ENCODE results near the gene AUNIP. TPM values are rescaled to one million over a fixed set of nuclear protein-coding genes. Genes with fewer than 3 reads are reported as not detected.

Gene AUNIP
- total RNA-seq, 1 experiment from 2014 or later: 17.6 TPM

DNA sequence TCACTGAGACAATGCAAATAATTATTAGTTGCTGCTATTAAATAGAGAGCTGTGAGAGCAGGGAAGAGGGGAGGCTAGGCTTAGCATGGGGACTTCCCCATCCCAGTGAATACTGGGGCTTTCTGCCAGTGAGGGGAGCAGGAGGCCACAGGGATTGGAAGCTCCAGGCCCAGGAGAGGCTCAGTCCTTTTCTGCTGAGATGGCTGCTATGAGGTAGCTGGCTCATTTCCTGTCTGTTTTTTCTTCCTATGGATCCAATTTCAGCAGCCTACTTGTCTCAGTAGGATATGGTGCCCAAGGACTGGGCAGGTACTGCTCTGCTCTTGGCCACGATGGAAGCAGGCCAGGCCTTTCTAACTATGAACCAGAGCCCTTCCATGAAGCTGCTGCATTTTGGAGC is 37.0 kb upstream of the AUNIP start:
- no peak overlapping the region for H3K9ac ChIP-seq (ENCODE audit: low read length)
- peaks cover 24% of the 10 kb centered on the region for H3K36me3 ChIP-seq (ENCODE audit: low read depth, low read length)
- no peak overlapping the region for H3K27ac ChIP-seq (ENCODE audit: low read length)

DNA sequence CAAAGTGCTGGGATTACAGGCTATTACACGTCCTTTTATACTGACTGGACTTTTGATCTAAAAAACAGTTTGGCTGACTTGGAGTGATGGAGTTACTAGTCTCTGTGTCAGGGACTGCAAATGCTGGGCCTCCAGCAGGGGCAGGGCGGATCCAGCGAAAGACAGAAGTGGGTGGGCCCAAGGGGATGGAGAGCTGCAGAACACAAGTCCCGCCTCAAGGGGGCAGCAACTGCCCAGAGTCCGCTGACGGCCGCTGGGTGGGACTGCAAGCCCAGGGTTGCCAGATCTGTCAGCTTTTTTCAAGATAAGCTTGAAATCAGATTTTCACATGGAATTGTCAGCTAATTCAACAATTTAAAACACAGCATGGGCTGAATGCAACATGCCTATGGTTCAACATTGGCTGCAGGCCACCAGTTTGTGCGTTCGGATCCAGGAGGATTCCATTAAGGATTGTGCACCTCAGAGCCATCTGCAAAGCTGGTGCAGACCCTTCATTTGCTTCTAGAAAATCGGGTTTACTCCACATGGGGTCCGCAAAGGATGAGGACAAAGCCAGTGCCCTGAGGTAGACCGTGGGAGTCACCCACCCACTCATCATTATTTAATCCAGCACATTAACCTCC is 36.2 kb upstream of the AUNIP start:
- Histone ChIP-seq H3K36me3 (ENCODE audit: low read depth, low read length) (peaks cover 16% of the 10 kb centered on the region), H3K79me2 (ENCODE audit: low read length) (no peaks in the 10 kb centered on the region), H3K4me2 (ENCODE audit: low read length) (no peak overlapping the region), H3K27me3 (ENCODE audit: low read length) (no peaks in the 10 kb centered on the region), H3K4me1 (ENCODE audit: insufficient read depth, low read length) (peaks cover 39% of the 10 kb centered on the region), H3K27ac (ENCODE audit: low read length) (no peak overlapping the region), H3K4me3 (ENCODE audit: low read length) (no peak overlapping the region), H2AFZ (ENCODE audit: low read length) (no peak overlapping the region), H3K9ac (ENCODE audit: low read length) (no peak overlapping the region), H3K9me3 (ENCODE audit: low read length) (no peaks in the 10 kb centered on the region), H4K20me1 (ENCODE audit: low read length) (no peaks in the 10 kb centered on the region), H3F3A (ENCODE audit: low read length, unreplicated experiment) (no peaks in the 10 kb centered on the region), H3K9me2 (replicated peaks; ENCODE audit: low read length) (no peaks in the 10 kb centered on the region)
- intact Hi-C loops (cut with micrococcal nuclease): loop anchor here (1.0 to 10.0 kb wide), 3 partner anchors 58 to 199 kb away; partner anchors contain the start of gene PAFAH2
- DNase-seq (peak; percentile 92), ATAC-seq (peak; percentile 76)
- POLR2A ChIA-PET (ENCODE audit: unreplicated experiment): interaction anchor here (0.5 to 1.4 kb wide), 3 partner anchors 11 to 102 kb away, joined by 4 to 12 read pairs (median 4); partner anchors contain the start of gene PAFAH2
- no peak for TF ChIP-seq EZH2phosphoT487 (IDR thresholded peaks at IDR 0.05; ENCODE audit: borderline replicate concordance, low read length)
- TF ChIP-seq EZH2 (IDR thresholded peaks at IDR 0.05; ENCODE audit: low read length, unreplicated experiment): no peak
- TF ChIP-seq, protein P1, sequence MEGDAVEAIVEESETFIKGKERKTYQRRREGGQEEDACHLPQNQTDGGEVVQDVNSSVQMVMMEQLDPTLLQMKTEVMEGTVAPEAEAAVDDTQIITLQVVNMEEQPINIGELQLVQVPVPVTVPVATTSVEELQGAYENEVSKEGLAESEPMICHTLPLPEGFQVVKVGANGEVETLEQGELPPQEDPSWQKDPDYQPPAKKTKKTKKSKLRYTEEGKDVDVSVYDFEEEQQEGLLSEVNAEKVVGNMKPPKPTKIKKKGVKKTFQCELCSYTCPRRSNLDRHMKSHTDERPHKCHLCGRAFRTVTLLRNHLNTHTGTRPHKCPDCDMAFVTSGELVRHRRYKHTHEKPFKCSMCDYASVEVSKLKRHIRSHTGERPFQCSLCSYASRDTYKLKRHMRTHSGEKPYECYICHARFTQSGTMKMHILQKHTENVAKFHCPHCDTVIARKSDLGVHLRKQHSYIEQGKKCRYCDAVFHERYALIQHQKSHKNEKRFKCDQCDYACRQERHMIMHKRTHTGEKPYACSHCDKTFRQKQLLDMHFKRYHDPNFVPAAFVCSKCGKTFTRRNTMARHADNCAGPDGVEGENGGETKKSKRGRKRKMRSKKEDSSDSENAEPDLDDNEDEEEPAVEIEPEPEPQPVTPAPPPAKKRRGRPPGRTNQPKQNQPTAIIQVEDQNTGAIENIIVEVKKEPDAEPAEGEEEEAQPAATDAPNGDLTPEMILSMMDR (conservative IDR thresholded peaks at IDR 0.05; ENCODE audit: low read depth, low read length): peak; percentile 96
- CTCF ChIA-PET: interaction anchor here (0.6 to 1.9 kb wide), 15 partner anchors 8 to 496 kb away, joined by 3 to 104 read pairs (median 3); partner anchors contain the start of genes PAFAH2 and STMN1
- BruUV-seq (replicated peaks): no TSS peak

More for the DNA sequence above, 37.0 kb upstream of the AUNIP start:
- TF ChIP-seq EZH2 (IDR thresholded peaks at IDR 0.05; ENCODE audit: low read length, unreplicated experiment) (no peak), EZH2phosphoT487 (IDR thresholded peaks at IDR 0.05; ENCODE audit: borderline replicate concordance, low read length) (no peak)
- TF ChIP-seq, protein P1 (conservative IDR thresholded peaks at IDR 0.05; ENCODE audit: low read depth, low read length): no peak
- no peaks in the 10 kb centered on the region for H3F3A ChIP-seq (ENCODE audit: low read length, unreplicated experiment)
- no peaks in the 10 kb centered on the region for H4K20me1 ChIP-seq (ENCODE audit: low read length)
- H2AFZ ChIP-seq (ENCODE audit: low read length): no peak overlapping the region
- peaks cover 31% of the 10 kb centered on the region for H3K4me1 ChIP-seq (ENCODE audit: insufficient read depth, low read length)
- H3K79me2 ChIP-seq (ENCODE audit: low read length): 0 out of 2 replicates have a peak, but pooled peaks cover 3% of the 10 kb centered on the region
- no peak overlapping the region; the same call in 1 of the 2 replicates for H3K4me2 ChIP-seq (ENCODE audit: low read length)
- DNase-seq: peak; percentile 40
- POLR2A ChIA-PET (ENCODE audit: unreplicated experiment): interaction anchor here (0.5 to 1.4 kb wide), 3 partner anchors 11 to 101 kb away, joined by 4 to 12 read pairs (median 4); partner anchors contain the start of gene PAFAH2
- no peaks in the 10 kb centered on the region for H3K9me3 ChIP-seq (ENCODE audit: low read length)
- BruUV-seq (replicated peaks): no TSS peak
- ATAC-seq: peak; percentile 31
- no peaks in the 10 kb centered on the region for H3K9me2 ChIP-seq (replicated peaks; ENCODE audit: low read length)
- no peak overlapping the region for H3K4me3 ChIP-seq (ENCODE audit: low read length)
- intact Hi-C loops (cut with micrococcal nuclease): loop anchor here (10.0 kb wide), 1 partner anchor 199 kb away; no protein-coding TSS in a partner anchor
- H3K27me3 ChIP-seq (ENCODE audit: low read length): no peaks in the 10 kb centered on the region
- CTCF ChIA-PET: interaction anchor here (0.8 to 1.9 kb wide), 5 partner anchors 16 to 495 kb away, joined by 3 to 104 read pairs (median 4); partner anchors contain the start of gene PAFAH2
